ENCODE results near the gene SLC19A1. TPM values are rescaled to one million over a fixed set of nuclear protein-coding genes. Genes with fewer than 3 reads are reported as not detected.
"Not testable (repeated sequence)": the region's sequence is repeated elsewhere in the genome, so short reads cannot be mapped to it uniquely, and the experiment has no call there.

SLC19A1 gene
- total RNA-seq, 1 donor from 2014 or later: 4.5 TPM

GRCh38 chr21:45502006-45502345, 40.3 kb downstream of the SLC19A1 start:
- no peaks in the 10 kb centered on the region for H3K36me3 ChIP-seq (ENCODE audit: control insufficient read depth, insufficient read depth, low read length)
- no peak overlapping the region for H3K4me3 ChIP-seq (ENCODE audit: low read depth, low read length)
- no peaks in the 10 kb centered on the region for H3K27me3 ChIP-seq (ENCODE audit: control insufficient read depth, insufficient read depth, low read length)
- DNase-seq (ENCODE audit: low read depth): no peak
- no peak for TF ChIP-seq CTCF (IDR thresholded peaks at IDR 0.05; ENCODE audit: insufficient read depth, low read length, severe bottlenecking)
- no peak for FAIRE-seq

GRCh38 chr21:45501081-45502005, 40.9 kb downstream of the SLC19A1 start:
- not testable (repeated sequence) for DNase-seq (ENCODE audit: low read depth); H3K4me3 ChIP-seq (ENCODE audit: low read depth, low read length); H3K27me3 ChIP-seq (ENCODE audit: control insufficient read depth, insufficient read depth, low read length); H3K36me3 ChIP-seq (ENCODE audit: control insufficient read depth, insufficient read depth, low read length); FAIRE-seq

- TF ChIP-seq CTCF (IDR thresholded peaks at IDR 0.05; ENCODE audit: insufficient read depth, low read length, severe bottlenecking): no peak
- H3K27me3 ChIP-seq (ENCODE audit: control insufficient read depth, insufficient read depth, low read length): no peaks in the 10 kb centered on the region
- no peaks in the 10 kb centered on the region for H3K36me3 ChIP-seq (ENCODE audit: control insufficient read depth, insufficient read depth, low read length)
- FAIRE-seq (no peak), DNase-seq (ENCODE audit: low read depth) (no peak)
- no peak overlapping the region for H3K4me3 ChIP-seq (ENCODE audit: low read depth, low read length)
Observed at GRCh38 chr21:45499970-45500577, 42.2 kb downstream of the SLC19A1 start.

- no peak for TF ChIP-seq CTCF (IDR thresholded peaks at IDR 0.05; ENCODE audit: insufficient read depth, low read length, severe bottlenecking)
- DNase-seq (ENCODE audit: low read depth): no peak
- no peak overlapping the region for H3K4me3 ChIP-seq (ENCODE audit: low read depth, low read length)
- H3K36me3 ChIP-seq (ENCODE audit: control insufficient read depth, insufficient read depth, low read length): no peaks in the 10 kb centered on the region
- no peaks in the 10 kb centered on the region for H3K27me3 ChIP-seq (ENCODE audit: control insufficient read depth, insufficient read depth, low read length)
- no peak for FAIRE-seq
Observed at GRCh38 chr21:45499201-45499750, 43.0 kb downstream of the SLC19A1 start.

- Histone ChIP-seq H3K4me3 (ENCODE audit: low read depth, low read length) (no peak overlapping the region), H3K27me3 (ENCODE audit: control insufficient read depth, insufficient read depth, low read length) (no peaks in the 10 kb centered on the region), H3K36me3 (ENCODE audit: control insufficient read depth, insufficient read depth, low read length) (no peaks in the 10 kb centered on the region)
- FAIRE-seq: no peak
- DNase-seq (ENCODE audit: low read depth): no peak
- TF ChIP-seq CTCF (IDR thresholded peaks at IDR 0.05; ENCODE audit: insufficient read depth, low read length, severe bottlenecking): no peak
Observed at GRCh38 chr21:45498646-45499000, 43.6 kb downstream of the SLC19A1 start.

- Histone ChIP-seq H3K4me3 (ENCODE audit: low read depth, low read length) (no peak overlapping the region), H3K36me3 (ENCODE audit: control insufficient read depth, insufficient read depth, low read length) (no peaks in the 10 kb centered on the region), H3K27me3 (ENCODE audit: control insufficient read depth, insufficient read depth, low read length) (no peaks in the 10 kb centered on the region)
- TF ChIP-seq CTCF (IDR thresholded peaks at IDR 0.05; ENCODE audit: insufficient read depth, low read length, severe bottlenecking): no peak
- DNase-seq (ENCODE audit: low read depth): no peak
- no peak for FAIRE-seq
Observed at GRCh38 chr21:45497846-45498645, 44.2 kb downstream of the SLC19A1 start.

Measured in bronchial epithelial cell (primary cell).